Upper lobe of right lung (tissue), 1 donor: ENCODE data around the gene TOP1. TPM values are rescaled to one million over a fixed set of nuclear protein-coding genes. Genes with fewer than 3 reads are reported as not detected.

ENCODE experiments used
- ATAC-seq: fragments of 200-7000 bp; cut with Tn5 transposase; one replicate; pipeline ENCODE4 v1.9.1; 2020; ENCODE audit warnings: mild to moderate bottlenecking, moderate library complexity
- DNase-seq: peaks from one replicate; pipeline ENCODE4 v3.0.0-alpha.2; 2020
- H3K27ac ChIP-seq: fragments of 200-600 bp; one replicate; pipeline ENCODE4 v1.8.0; 2022
- H3K27me3 ChIP-seq: fragments of 200-600 bp; one replicate; pipeline ENCODE4 v1.8.0; 2022; ENCODE audit warnings: mild to moderate bottlenecking
- H3K36me3 ChIP-seq: fragments of 200-600 bp; one replicate; pipeline ENCODE4 v1.8.0; 2022
- H3K4me1 ChIP-seq: fragments of 200-600 bp; one replicate; pipeline ENCODE4 v1.8.0; 2022
- H3K4me3 ChIP-seq: fragments of 200-600 bp; one replicate; pipeline ENCODE4 v1.8.0; 2022; ENCODE audit warnings: mild to moderate bottlenecking
- H3K9me3 ChIP-seq: fragments of 200-600 bp; one replicate; pipeline ENCODE4 v1.8.0; 2022
- CTCF ChIP-seq: fragments of 200-600 bp; IDR thresholded peaks from one replicate; pipeline ENCODE4 v1.8.0; 2022; ENCODE audit warnings: antibody characterized with exemption
- intact Hi-C: fragments of 100-400 bp; cut with DNase I; formaldehyde crosslinking; loops from one replicate; pipeline ENCODE4 v1.11.0; 2022
- total RNA-seq: library from RNA; stranded (reverse); fragmentation: NEBNext Ultra II Directional; extraction: Animal tissue kit (Norgen Biotek cat#: 25700); gene quantifications from one replicate; pipeline ENCODE4 v1.2.1, GENCODE V29; 2021
- donor health status: DM: no; HTN: yes; CAD: no; lungs with severe emphysema.

TOP1 gene
- total RNA-seq, 1 donor from 2014 or later = 67.6 TPM

- Histone ChIP-seq H3K9me3 (no peaks in the 10 kb centered on the region), H3K27ac (no peak overlapping the region), H3K4me3 (no peak overlapping the region), H3K27me3 (no peaks in the 10 kb centered on the region), H3K4me1 (peaks cover 56% of the 10 kb centered on the region), H3K36me3 (peaks cover 45% of the 10 kb centered on the region)
- ATAC-seq (no peak), DNase-seq (no peak)
- intact Hi-C loops = no loop called here
- TF ChIP-seq CTCF = no peak
Observed at GRCh38 chr20:41076776-41077175, 48.2 kb downstream of the TOP1 start.

DNA sequence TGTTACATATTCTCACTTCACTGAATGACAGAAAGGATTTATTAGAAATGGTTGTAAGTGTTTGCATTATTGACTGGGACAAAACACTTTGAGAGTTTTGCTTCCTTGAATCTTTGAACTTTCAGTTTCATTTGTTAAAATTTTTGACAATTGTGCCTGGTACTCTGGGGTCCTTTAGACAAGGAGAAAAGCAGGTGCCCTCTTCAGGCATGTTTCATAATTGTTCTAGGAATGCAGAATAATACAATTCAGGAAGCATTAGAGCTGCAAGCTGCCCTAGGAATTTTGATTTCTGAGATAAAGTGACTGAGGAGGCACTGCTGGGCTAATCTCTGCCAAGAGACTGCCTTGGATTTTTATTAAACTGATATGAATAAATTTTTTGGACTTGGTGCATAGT, 49.7 kb downstream of the TOP1 start:
- intact Hi-C loops = no loop called here
- no peaks in the 10 kb centered on the region for H3K27me3 ChIP-seq
- ATAC-seq (peak; percentile 88), DNase-seq (no peak)
- peak; percentile 53 for TF ChIP-seq CTCF
- H3K9me3 ChIP-seq = no peaks in the 10 kb centered on the region
- H3K4me3 ChIP-seq = no peak overlapping the region
- peaks cover 61% of the 10 kb centered on the region for H3K36me3 ChIP-seq
- peaks cover 42% of the 10 kb centered on the region for H3K4me1 ChIP-seq
- peak overlapping the region; percentile 20 for H3K27ac ChIP-seq

DNA sequence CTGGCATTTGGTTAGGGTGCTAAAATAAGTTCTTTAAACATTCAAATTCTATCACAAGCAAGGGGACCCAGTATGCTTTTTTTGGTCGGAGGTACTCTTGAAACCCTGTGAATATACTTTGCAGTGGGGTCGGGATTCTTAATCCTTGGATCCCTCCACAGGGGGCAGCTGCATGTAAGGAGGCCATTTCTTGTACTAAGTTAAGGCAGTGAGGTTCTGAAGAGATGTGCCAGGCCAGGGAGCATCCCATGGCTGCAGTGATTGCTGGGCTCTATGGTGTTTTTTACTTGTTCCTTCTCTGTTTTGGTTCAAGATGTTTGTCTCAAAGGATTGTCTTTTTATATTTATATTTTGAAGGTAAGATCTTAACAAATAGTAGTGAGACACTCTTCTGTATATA, 50.4 kb downstream of the TOP1 start:
- H3K9me3 ChIP-seq = no peaks in the 10 kb centered on the region
- peaks cover 38% of the 10 kb centered on the region for H3K4me1 ChIP-seq
- no peak for TF ChIP-seq CTCF
- no peak overlapping the region for H3K4me3 ChIP-seq
- no peak for DNase-seq
- H3K27ac ChIP-seq = peak overlapping the region; percentile 20
- H3K36me3 ChIP-seq = peaks cover 68% of the 10 kb centered on the region
- H3K27me3 ChIP-seq = no peaks in the 10 kb centered on the region
- intact Hi-C loops = no loop called here
- no peak for ATAC-seq

DNA sequence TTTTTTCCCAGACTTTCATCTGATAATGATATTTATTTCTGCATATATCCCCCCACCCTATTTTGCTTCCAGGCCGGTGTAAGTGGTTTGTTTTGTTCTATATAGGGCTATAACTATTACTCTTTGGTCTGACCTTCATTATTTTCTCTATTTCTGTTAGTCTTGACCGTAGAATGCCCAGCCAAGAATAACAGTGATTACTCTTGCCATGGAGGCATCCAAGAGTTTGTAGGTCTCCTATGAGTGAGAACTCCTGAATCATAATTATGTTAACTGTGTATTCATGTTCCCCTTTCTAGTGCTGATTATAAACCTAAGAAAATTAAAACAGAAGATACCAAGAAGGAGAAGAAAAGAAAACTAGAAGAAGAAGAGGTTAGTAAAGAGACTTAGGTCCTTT, 52.2 kb downstream of the TOP1 start:
- Histone ChIP-seq H3K36me3 (peaks cover 86% of the 10 kb centered on the region), H3K27ac (no peak overlapping the region), H3K9me3 (no peaks in the 10 kb centered on the region), H3K27me3 (no peaks in the 10 kb centered on the region), H3K4me3 (no peak overlapping the region), H3K4me1 (peaks cover 28% of the 10 kb centered on the region)
- intact Hi-C loops = no loop called here
- no peak for TF ChIP-seq CTCF
- DNase-seq = no peak
- ATAC-seq = no peak

GRCh38 chr20:41081276-41081814, 52.7 kb downstream of the TOP1 start:
- Histone ChIP-seq H3K27ac (no peak overlapping the region), H3K9me3 (no peaks in the 10 kb centered on the region), H3K4me1 (peaks cover 25% of the 10 kb centered on the region), H3K4me3 (no peak overlapping the region), H3K36me3 (peaks cover 86% of the 10 kb centered on the region), H3K27me3 (no peaks in the 10 kb centered on the region)
- DNase-seq = no peak
- no peak for ATAC-seq
- intact Hi-C loops = no loop called here
- no peak for TF ChIP-seq CTCF

GRCh38 chr20:41082306-41082705, 53.7 kb downstream of the TOP1 start:
- Histone ChIP-seq H3K27me3 (no peaks in the 10 kb centered on the region), H3K9me3 (no peaks in the 10 kb centered on the region), H3K36me3 (peaks cover 81% of the 10 kb centered on the region), H3K4me1 (peaks cover 30% of the 10 kb centered on the region), H3K27ac (no peak overlapping the region), H3K4me3 (no peak overlapping the region)
- ATAC-seq (no peak), DNase-seq (no peak)
- intact Hi-C loops = no loop called here
- no peak for TF ChIP-seq CTCF
